SK-N-SH treated with all-trans-retinoic acid at 6 μM for 48 hours (cell line): ENCODE results near the gene TTC23.

Experiments used
- ARNTL ChIP-seq: fragments of 450-650 bp; formaldehyde crosslinking; IDR thresholded peaks from 2 replicates; pipeline ENCODE4 v1.5.0; 2020; ENCODE audit warnings: low read depth, mild to moderate bottlenecking, moderate library complexity, borderline replicate concordance
- GLIS3 ChIP-seq: fragments of 250-450 bp; sonication (Bioruptor Pico); IDR thresholded peaks from 2 replicates; pipeline ENCODE4 v1.5.0; 2020; ENCODE audit warnings: mild to moderate bottlenecking, moderate library complexity
- PATZ1 ChIP-seq: fragments of 250-450 bp; sonication (Bioruptor Pico); IDR thresholded peaks from 2 replicates; pipeline ENCODE4 v1.8.0; 2020; ENCODE audit warnings: mild to moderate bottlenecking, moderate library complexity, borderline replicate concordance
- PPARA ChIP-seq: fragments of 250-450 bp; sonication (Bioruptor Pico); IDR thresholded peaks from 2 replicates; pipeline ENCODE4 v1.5.0; 2020; ENCODE audit warnings: mild to moderate bottlenecking, borderline replicate concordance
- RARB ChIP-seq: fragments of 250-450 bp; sonication (Bioruptor Pico); IDR thresholded peaks from 2 replicates; pipeline ENCODE4 v1.8.0; 2021; ENCODE audit warnings: mild to moderate bottlenecking, moderate library complexity
- TSHZ2 ChIP-seq: fragments of 250-450 bp; sonication (Bioruptor Pico); IDR thresholded peaks from 2 replicates; pipeline ENCODE4 v1.5.0; 2020; ENCODE audit warnings: mild to moderate bottlenecking, moderate library complexity
- ZC3H10 ChIP-seq: fragments of 250-450 bp; sonication (Bioruptor Pico); IDR thresholded peaks from 2 replicates; pipeline ENCODE4 v1.5.1; 2021; ENCODE audit warnings: mild to moderate bottlenecking, moderate library complexity
- ZFP3 ChIP-seq: fragments of 250-450 bp; sonication (Bioruptor Pico); IDR thresholded peaks from 2 replicates; pipeline ENCODE4 v1.5.0; 2020; ENCODE audit warnings: mild to moderate bottlenecking, moderate library complexity
- ZFP30 ChIP-seq: fragments of 450-650 bp; formaldehyde crosslinking; IDR thresholded peaks from 2 replicates; pipeline ENCODE4 v1.5.0; 2022; ENCODE audit warnings: mild to moderate bottlenecking, moderate library complexity
- ZNF70 ChIP-seq: fragments of 450-650 bp; formaldehyde crosslinking; IDR thresholded peaks from 2 replicates; pipeline ENCODE4 v1.5.0; 2020; ENCODE audit warnings: mild to moderate bottlenecking, moderate library complexity
- ZNF8 ChIP-seq: fragments of 450-650 bp; formaldehyde crosslinking; IDR thresholded peaks from 2 replicates; pipeline ENCODE4 v1.5.0; 2020; ENCODE audit warnings: mild to moderate bottlenecking, moderate library complexity

- no peak for TF ChIP-seq ZFP3
- no peak for TF ChIP-seq ZC3H10 (CRISPR knock-in tag)
- no peak for TF ChIP-seq TSHZ2 (CRISPR knock-in tag)
- no peak for TF ChIP-seq ARNTL (CRISPR knock-in tag)
- no peak for TF ChIP-seq PATZ1 (CRISPR knock-in tag)
- TF ChIP-seq RARB (CRISPR knock-in tag), result no peak
- TF ChIP-seq ZFP30, result no peak
- no peak for TF ChIP-seq GLIS3 (CRISPR knock-in tag)
- TF ChIP-seq PPARA (CRISPR knock-in tag), result no peak
- no peak for TF ChIP-seq ZNF8 (CRISPR knock-in tag)
- no peak for TF ChIP-seq ZNF70 (CRISPR knock-in tag)
Observed at GRCh38 chr15:99096894-99097426, 152.4 kb downstream of the TTC23 start.
